ENCODE results near the gene SEMA5B. TPM values are rescaled to one million over a fixed set of nuclear protein-coding genes. Genes with fewer than 3 reads are reported as not detected.

The SEMA5B gene
- total RNA-seq, 1 donor from 2014 or later = 1.1 TPM

GRCh38 chr3:122930063-122930997, 97.2 kb downstream of the SEMA5B start:
- Mint-ChIP-seq H3K36me3 (ENCODE audit: low read depth, unreplicated experiment) (no peaks in the 10 kb centered on the region), H3K27ac (ENCODE audit: unreplicated experiment) (no peak overlapping the region), H3K4me3 (ENCODE audit: unreplicated experiment) (no peak overlapping the region), H3K9me3 (ENCODE audit: unreplicated experiment) (no peaks in the 10 kb centered on the region), H3K4me1 (ENCODE audit: unreplicated experiment) (no peaks in the 10 kb centered on the region), H3K27me3 (ENCODE audit: unreplicated experiment) (no peaks in the 10 kb centered on the region)
- TF ChIP-seq CTCF (IDR thresholded peaks at IDR 0.05; ENCODE audit: unreplicated experiment) = no peak
- no peak for DNase-seq (ENCODE audit: low spot score)

DNA sequence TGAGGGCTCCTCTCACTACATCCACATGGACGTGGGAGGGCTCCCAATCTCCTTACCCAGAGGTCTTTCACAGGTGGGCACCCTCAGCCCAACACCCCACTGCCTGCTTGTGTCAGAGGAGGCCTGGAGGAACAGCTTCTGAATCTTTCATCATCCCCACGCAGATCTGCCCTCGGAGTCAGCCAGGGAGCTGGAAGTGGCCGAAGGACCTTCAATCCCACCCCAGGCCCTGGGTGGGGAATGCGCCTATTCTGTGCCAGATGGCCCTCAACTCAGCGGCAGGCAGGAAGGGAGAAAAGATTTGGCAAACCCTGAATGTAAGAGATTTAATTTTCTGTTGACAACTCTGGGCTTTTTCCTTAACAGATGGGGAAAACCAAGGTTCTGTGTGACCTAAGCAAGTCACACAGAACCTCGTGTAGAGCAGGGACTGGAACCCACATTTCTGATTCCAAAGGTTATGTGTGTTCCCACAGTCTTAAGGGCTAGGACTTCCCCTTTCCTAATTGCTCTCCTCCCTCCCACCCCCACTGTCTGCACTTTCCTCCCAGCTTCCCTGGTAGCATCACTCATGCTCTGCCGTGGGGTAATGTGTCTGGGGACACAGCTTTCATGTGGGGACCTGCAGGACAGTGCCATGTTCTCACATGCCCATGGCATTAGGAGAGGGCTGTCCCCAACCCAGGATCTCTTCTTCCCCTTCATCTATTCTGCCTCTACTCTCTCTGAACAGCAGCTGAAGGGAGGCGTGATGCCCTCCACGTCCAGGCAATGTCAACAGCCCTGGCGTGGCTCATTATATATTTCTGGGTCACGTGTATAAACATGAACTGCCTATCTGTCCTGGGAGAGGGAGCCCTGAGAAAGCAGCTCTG, 98.1 kb downstream of the SEMA5B start:
- no peaks in the 10 kb centered on the region for H3K36me3 Mint-ChIP-seq (ENCODE audit: low read depth, unreplicated experiment)
- no peak overlapping the region for H3K27ac Mint-ChIP-seq (ENCODE audit: unreplicated experiment)
- H3K27me3 Mint-ChIP-seq (ENCODE audit: unreplicated experiment) = no peaks in the 10 kb centered on the region
- DNase-seq (ENCODE audit: low spot score) = no peak
- no peak for TF ChIP-seq CTCF (IDR thresholded peaks at IDR 0.05; ENCODE audit: unreplicated experiment)
- no peak overlapping the region for H3K4me3 Mint-ChIP-seq (ENCODE audit: unreplicated experiment)
- H3K4me1 Mint-ChIP-seq (ENCODE audit: unreplicated experiment) = no peaks in the 10 kb centered on the region
- no peaks in the 10 kb centered on the region for H3K9me3 Mint-ChIP-seq (ENCODE audit: unreplicated experiment)

DNA sequence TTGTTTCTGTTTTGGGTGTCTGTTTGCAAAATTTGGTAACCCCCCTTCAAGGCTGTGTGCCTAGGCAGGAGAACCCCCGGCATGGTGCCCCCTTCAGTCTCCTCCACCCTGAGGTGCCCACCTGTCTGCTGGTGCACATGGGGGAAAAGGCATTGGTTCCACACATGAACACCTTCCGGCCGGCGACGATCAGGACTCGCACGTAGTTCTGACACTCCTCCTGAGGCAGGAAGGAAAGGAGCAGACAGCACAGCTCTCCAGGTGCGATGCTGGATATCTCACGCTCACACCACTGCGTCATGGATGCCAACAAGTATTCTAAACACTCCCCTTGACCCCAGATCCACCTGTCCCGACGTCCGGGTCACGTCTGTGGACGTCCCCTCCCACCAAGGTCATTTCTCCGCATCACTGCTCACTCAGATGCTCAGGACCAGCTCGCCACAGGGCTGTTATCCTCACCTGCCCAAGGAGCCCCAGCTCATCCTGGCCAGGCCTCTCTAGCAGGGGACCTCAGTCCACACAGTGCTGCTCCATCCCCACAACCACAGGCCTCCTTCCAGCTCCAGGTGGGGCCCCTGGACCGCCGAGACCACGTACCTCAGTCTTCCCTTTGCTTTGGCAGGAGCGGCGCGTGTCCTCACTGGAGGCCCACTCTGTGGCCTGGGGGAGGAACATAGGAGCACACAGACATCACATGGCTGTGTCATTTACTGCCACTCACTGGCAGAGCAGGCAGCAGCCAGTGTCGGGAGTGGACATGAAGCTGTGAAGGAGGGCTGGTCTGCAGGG, 99.0 kb downstream of the SEMA5B start:
- DNase-seq (ENCODE audit: low spot score) = no peak
- no peak overlapping the region for H3K4me3 Mint-ChIP-seq (ENCODE audit: unreplicated experiment)
- H3K4me1 Mint-ChIP-seq (ENCODE audit: unreplicated experiment) = no peaks in the 10 kb centered on the region
- H3K27me3 Mint-ChIP-seq (ENCODE audit: unreplicated experiment) = no peaks in the 10 kb centered on the region
- H3K36me3 Mint-ChIP-seq (ENCODE audit: low read depth, unreplicated experiment) = no peaks in the 10 kb centered on the region
- no peak overlapping the region for H3K27ac Mint-ChIP-seq (ENCODE audit: unreplicated experiment)
- H3K9me3 Mint-ChIP-seq (ENCODE audit: unreplicated experiment) = no peaks in the 10 kb centered on the region
- no peak for TF ChIP-seq CTCF (IDR thresholded peaks at IDR 0.05; ENCODE audit: unreplicated experiment)

DNA sequence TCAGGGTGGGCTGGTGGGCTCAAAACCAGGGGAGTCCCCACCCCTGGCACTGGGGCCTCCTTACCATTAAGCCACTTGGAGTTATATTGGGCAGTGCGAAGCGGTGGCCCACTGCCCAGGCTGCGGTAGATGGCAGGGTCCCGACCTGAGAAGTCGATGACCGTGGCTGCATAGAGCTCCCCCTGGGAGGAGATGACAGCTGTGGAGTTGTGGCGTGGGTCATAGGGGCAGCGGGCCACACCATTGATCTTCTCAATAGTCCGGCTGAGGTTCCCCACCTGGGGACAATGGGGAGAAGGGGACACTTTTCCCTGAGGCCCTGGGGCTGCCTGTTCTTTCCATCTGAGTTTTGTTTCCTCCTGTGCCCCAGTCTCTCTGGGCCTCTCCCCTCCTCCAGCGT, 99.8 kb downstream of the SEMA5B start:
- H3K36me3 Mint-ChIP-seq (ENCODE audit: low read depth, unreplicated experiment) = peaks cover 1% of the 10 kb centered on the region
- no peak for TF ChIP-seq CTCF (IDR thresholded peaks at IDR 0.05; ENCODE audit: unreplicated experiment)
- H3K4me3 Mint-ChIP-seq (ENCODE audit: unreplicated experiment) = no peak overlapping the region
- no peaks in the 10 kb centered on the region for H3K9me3 Mint-ChIP-seq (ENCODE audit: unreplicated experiment)
- no peak overlapping the region for H3K27ac Mint-ChIP-seq (ENCODE audit: unreplicated experiment)
- H3K27me3 Mint-ChIP-seq (ENCODE audit: unreplicated experiment) = peaks cover 1% of the 10 kb centered on the region
- DNase-seq (ENCODE audit: low spot score) = no peak
- H3K4me1 Mint-ChIP-seq (ENCODE audit: unreplicated experiment) = no peaks in the 10 kb centered on the region
